MM.1S (cell line): ENCODE measurements around the gene CHN2.

Source experiments
- EZH2 ChIP-seq: fragments of 300-600 bp; sonication (generic); optimal IDR thresholded peaks from 2 replicates; pipeline ENCODE3; 2017; ENCODE audit warnings: low read depth, mild to moderate bottlenecking, antibody characterized with exemption, low read length, mixed read lengths
- TF ChIP-seq, protein P1 (sequence below): fragments of 300-600 bp; sonication (generic); IDR thresholded peaks from 2 replicates; pipeline ENCODE4 v1.5.1; 2016; ENCODE audit warnings: antibody characterized with exemption, low read length, mixed read lengths

DNA sequence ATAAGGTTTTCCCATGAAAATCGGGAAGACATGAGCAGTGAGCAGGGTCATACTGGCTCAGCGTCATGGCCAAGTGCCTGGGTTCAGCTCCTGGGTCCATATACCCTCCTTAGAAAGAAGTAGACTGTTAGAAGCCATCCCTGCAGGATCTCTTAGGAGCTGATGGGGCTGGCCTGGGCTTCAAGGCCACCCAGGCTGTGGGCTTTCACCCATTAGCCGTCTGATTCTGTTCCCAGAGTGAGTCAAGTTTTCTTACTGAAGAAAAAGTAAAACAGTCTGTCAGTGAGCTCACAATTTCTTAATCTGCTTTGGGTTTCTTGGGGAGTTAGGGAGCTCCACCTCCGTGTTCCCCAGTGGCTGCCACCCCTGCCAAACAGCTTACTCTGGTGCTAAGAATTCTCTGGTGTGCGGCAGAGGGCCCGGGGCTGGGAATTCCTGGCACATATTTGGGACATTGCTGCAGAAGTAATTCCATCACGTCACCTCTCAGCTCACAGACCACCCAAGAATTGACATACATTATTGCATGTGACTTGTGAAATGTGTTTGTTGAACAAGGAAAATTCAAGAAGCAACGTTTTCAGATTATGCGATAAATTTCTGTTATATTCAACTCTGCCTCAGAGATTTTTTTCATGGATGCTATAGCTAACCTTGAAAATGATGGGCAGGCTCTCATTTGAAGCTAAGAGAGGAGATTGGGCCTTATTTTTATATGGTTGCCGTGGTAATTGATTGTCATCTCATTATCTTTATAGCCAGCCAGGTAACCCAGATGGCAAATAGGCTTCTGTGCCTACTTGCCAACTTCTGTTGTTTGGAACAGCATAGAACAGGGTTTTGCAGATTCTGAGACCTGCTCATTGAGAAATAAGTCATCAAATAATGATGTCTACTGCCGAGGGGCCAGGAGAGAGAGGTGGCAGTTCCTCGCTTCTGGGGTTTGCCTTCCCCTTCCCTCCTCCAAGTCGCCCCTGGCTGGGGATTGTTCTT lies 166.4 kb downstream of the CHN2 start:
- TF ChIP-seq, protein P1, sequence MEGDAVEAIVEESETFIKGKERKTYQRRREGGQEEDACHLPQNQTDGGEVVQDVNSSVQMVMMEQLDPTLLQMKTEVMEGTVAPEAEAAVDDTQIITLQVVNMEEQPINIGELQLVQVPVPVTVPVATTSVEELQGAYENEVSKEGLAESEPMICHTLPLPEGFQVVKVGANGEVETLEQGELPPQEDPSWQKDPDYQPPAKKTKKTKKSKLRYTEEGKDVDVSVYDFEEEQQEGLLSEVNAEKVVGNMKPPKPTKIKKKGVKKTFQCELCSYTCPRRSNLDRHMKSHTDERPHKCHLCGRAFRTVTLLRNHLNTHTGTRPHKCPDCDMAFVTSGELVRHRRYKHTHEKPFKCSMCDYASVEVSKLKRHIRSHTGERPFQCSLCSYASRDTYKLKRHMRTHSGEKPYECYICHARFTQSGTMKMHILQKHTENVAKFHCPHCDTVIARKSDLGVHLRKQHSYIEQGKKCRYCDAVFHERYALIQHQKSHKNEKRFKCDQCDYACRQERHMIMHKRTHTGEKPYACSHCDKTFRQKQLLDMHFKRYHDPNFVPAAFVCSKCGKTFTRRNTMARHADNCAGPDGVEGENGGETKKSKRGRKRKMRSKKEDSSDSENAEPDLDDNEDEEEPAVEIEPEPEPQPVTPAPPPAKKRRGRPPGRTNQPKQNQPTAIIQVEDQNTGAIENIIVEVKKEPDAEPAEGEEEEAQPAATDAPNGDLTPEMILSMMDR = no peak
- no peak for TF ChIP-seq EZH2
